Prostate gland (tissue), 2 donors: ENCODE measurements around the gene MAPK8IP2. TPM values are rescaled to one million over a fixed set of nuclear protein-coding genes. Genes with fewer than 3 reads are reported as not detected.

ENCODE experiments used
- DNase-seq: peaks from one replicate; pipeline ENCODE4 v3.0.0-alpha.2; 2019; ENCODE audit warnings: low spot score
- H3K27ac ChIP-seq, 2 donors: fragments of 200-600 bp; sonication (generic); 2 replicates each; pipeline ENCODE4 v1.5.1; 2017 to 2019
- H3K27me3 ChIP-seq: fragments of 200-600 bp; sonication (generic); replicated peaks from 2 replicates; pipeline ENCODE4 v1.5.1; 2019; ENCODE audit not compliant: insufficient read depth
- H3K36me3 ChIP-seq, 2 donors: fragments of 200-600 bp; sonication (generic); 1 replicate in 1 of 2; 2 replicates in 1 of 2; pipeline versions ENCODE4 v1.5.1 to v1.8.1; 2017 to 2019
- H3K4me1 ChIP-seq: fragments of 200-600 bp; sonication (generic); replicated peaks from 2 replicates; pipeline ENCODE4 v1.5.1; 2019
- H3K4me3 ChIP-seq, 2 donors: fragments of 200-600 bp; sonication (generic); 2 replicates each; pipeline ENCODE4 v1.5.1; 2017 to 2019
- H3K9me3 ChIP-seq: fragments of 200-600 bp; sonication (generic); 2 replicates; pipeline ENCODE4 v1.5.1; 2017
- CTCF ChIP-seq, 4 experiments: fragments of 200-600 bp in 2 of 4; fragments of 450-650 bp in 2 of 4; sonication (generic) in 2 of 4; IDR thresholded peaks; 1 replicate in 3 of 4; 2 replicates in 1 of 4; pipeline ENCODE4 v1.5.1; 2016 to 2019; ENCODE audit warnings: antibody characterized with exemption in 4 of 4, mild to moderate bottlenecking in 2 of 4, moderate library complexity in 2 of 4
- POLR2A ChIP-seq: fragments of 450-650 bp; IDR thresholded peaks from one replicate; pipeline ENCODE4 v1.6.1; 2016; ENCODE audit warnings: antibody characterized with exemption, mild to moderate bottlenecking
- POLR2AphosphoS5 ChIP-seq: sonication (generic); formaldehyde crosslinking; IDR thresholded peaks from one replicate; pipeline ENCODE4 v1.6.1; 2017; ENCODE audit warnings: antibody characterized with exemption
- WGBS: methylation state at CpG from one replicate; pipeline ENCODE4 v1.1.5; 2018; 5-methylcytosine and 5-hydroxymethylcytosine counted together
- intact Hi-C: fragments of 100-400 bp; cut with DNase I; formaldehyde crosslinking; loops from one replicate; pipeline ENCODE4 v1.14.2; 2022
- total RNA-seq, 2 donors: library from RNA; depleted of rRNA; stranded (reverse); fragments of >200 nt; gene quantifications; one replicate each; pipeline ENCODE4 v1.1.0, GENCODE V29; 2016

MAPK8IP2 gene
- total RNA-seq = 10 to 100 TPM in 1 of 2 donors, 1 to 10 TPM in 1; 5.1 to 23.6 TPM

DNA sequence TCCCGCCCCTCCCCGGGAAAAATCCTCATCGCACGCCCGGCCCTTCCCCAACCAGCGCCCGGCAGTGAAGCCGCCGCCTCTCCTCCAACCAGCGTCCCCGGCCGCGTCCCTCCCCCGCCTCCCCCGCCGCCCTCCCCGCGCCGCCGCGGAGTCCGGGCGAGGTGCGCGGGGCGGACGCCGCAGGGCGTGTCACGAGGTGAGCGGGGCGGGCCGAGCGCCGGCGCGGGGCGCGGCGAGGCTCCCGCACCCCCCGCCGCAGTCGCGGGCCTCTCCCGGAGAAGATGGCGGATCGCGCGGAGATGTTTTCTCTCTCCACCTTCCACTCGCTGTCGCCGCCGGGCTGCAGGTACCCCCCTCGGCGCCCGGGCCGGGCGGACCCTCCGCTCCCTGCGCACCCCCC lies at the start of gene MAPK8IP2:
Gene MAPK8IP2 (plus strand): TSS at position 256 of the 400 bp plus-strand sequence. CDS start 26 bp downstream, at position 282.
- Histone ChIP-seq H3K36me3 (no peaks in the 10 kb centered on the region), H3K9me3 (no peaks in the 10 kb centered on the region), H3K4me1 (no peaks in the 10 kb centered on the region), H3K4me3 (peak within 1 kb of the TSS; percentile 35 to 48), H3K27ac (no peak within 1 kb of the TSS), H3K27me3 (no peaks in the 10 kb centered on the region)
- TF ChIP-seq POLR2A = no peak
- no peak for TF ChIP-seq POLR2AphosphoS5
- TF ChIP-seq CTCF (IDR thresholded peaks at IDR 0.05) = no peak
- intact Hi-C loops = no loop called here
- DNase-seq = no peak
- WGBS = 1% methylated on average over 34 of the region's 61 CpGs

- intact Hi-C loops = no loop called here
- Histone ChIP-seq H3K27me3 (peaks cover 4% of the 10 kb centered on the region), H3K4me1 (no peaks in the 10 kb centered on the region), H3K27ac (no peak overlapping the region), H3K4me3 (no peak overlapping the region), H3K36me3 (no peaks in the 10 kb centered on the region), H3K9me3 (no peaks in the 10 kb centered on the region)
- TF ChIP-seq POLR2AphosphoS5 = no peak
- no peak for TF ChIP-seq POLR2A
- no peak for TF ChIP-seq CTCF (IDR thresholded peaks at IDR 0.05)
- whole genome bisulfite sequencing = 95% methylated on average over 11 of the region's 11 CpGs
- DNase-seq = no peak
Observed at GRCh38 chr22:50551160-50551752, 49.3 kb upstream of the MAPK8IP2 start.

DNA sequence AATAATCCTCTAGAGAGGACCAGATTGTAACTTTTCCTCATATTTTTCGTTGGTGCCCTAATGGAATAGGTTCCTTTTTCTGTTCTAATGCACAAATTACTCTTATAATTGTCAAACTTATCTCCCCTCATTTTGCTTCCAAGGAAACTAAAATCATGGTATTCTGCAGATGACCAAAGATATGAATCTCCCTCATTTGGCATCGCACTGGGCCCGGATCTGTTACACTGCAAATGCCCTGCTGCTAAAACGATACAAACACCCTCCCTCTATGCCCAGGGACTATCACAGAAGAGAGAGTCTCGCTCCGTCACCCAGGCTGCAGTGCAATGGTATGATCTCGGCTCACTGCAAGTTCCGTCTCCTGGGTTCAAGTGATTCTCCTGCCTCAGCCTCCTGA lies 47.3 kb upstream of the MAPK8IP2 start:
- Histone ChIP-seq H3K4me1 (no peaks in the 10 kb centered on the region), H3K9me3 (no peaks in the 10 kb centered on the region), H3K27ac (no peak overlapping the region), H3K4me3 (no peak overlapping the region), H3K36me3 (no peaks in the 10 kb centered on the region), H3K27me3 (no peaks in the 10 kb centered on the region)
- no peak for DNase-seq
- TF ChIP-seq CTCF (IDR thresholded peaks at IDR 0.05) = no peak
- TF ChIP-seq POLR2A = no peak
- intact Hi-C loops = no loop called here
- 73% methylated on average over 8 of the region's 8 CpGs for WGBS

DNA sequence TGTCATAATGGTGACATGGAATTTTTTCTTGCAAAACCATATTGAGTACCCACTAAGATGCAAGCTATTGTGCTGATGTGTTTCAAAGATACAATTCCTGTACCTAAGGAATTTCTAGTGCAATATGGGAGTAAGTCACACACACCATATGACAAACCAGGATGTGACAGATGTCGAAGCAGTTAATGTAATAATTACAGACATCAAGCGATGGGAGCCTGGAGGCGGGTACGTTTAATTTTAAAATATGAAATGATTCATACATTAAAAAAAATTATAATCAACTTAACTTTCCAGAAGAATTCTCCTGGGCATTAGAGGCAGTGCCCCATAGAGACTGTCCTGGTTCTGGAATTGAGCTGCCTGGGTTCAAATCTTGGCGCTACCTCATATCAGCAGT lies 43.9 kb upstream of the MAPK8IP2 start:
- H3K4me3 ChIP-seq = no peak overlapping the region
- 86% methylated on average over 5 of the region's 5 CpGs for WGBS
- no peak for TF ChIP-seq CTCF (IDR thresholded peaks at IDR 0.05)
- no peak for TF ChIP-seq POLR2A
- TF ChIP-seq POLR2AphosphoS5 = no peak
- DNase-seq = no peak
- H3K9me3 ChIP-seq = no peaks in the 10 kb centered on the region
- intact Hi-C loops = no loop called here
- H3K27me3 ChIP-seq = no peaks in the 10 kb centered on the region
- no peak overlapping the region for H3K27ac ChIP-seq
- no peaks in the 10 kb centered on the region for H3K4me1 ChIP-seq
- H3K36me3 ChIP-seq = no peaks in the 10 kb centered on the region

GRCh38 chr22:50560034-50560433 lies 40.6 kb upstream of the MAPK8IP2 start:
- WGBS = 55% methylated on average over 3 of the region's 3 CpGs

More at GRCh38 chr22:50560034-50560433, 40.6 kb upstream of the MAPK8IP2 start:
- H3K4me3 ChIP-seq = no peak overlapping the region
- H3K27me3 ChIP-seq = no peaks in the 10 kb centered on the region
- no peaks in the 10 kb centered on the region for H3K9me3 ChIP-seq
- H3K27ac ChIP-seq = no peak overlapping the region
- intact Hi-C loops = no loop called here
- H3K36me3 ChIP-seq = no peaks in the 10 kb centered on the region
- no peak for DNase-seq
- H3K4me1 ChIP-seq = no peaks in the 10 kb centered on the region
- TF ChIP-seq POLR2A = no peak
- TF ChIP-seq CTCF (IDR thresholded peaks at IDR 0.05) = no peak
- TF ChIP-seq POLR2AphosphoS5 = no peak
